Suprapubic skin (tissue), 4 donors: ENCODE measurements around the gene PNMA1. TPM values are rescaled to one million over a fixed set of nuclear protein-coding genes. Genes with fewer than 3 reads are reported as not detected.
A peak's percentile ranks its signal among the peaks of the same experiment; 100 is the strongest.

Source experiments
- DNase-seq, 2 donors: peaks; one replicate each; pipeline ENCODE4 v3.0.0-alpha.2; 2019; ENCODE audit warnings: low spot score in 2 of 2
- H3K27ac ChIP-seq: fragments of 200-600 bp; sonication (generic); one replicate; pipeline ENCODE4 v1.5.1; 2019
- H3K27me3 ChIP-seq: fragments of 200-600 bp; sonication (generic); one replicate; pipeline ENCODE4 v1.5.1; 2019
- H3K36me3 ChIP-seq: fragments of 200-600 bp; sonication (generic); one replicate; pipeline ENCODE4 v1.5.1; 2019
- H3K4me1 ChIP-seq: fragments of 200-600 bp; sonication (generic); one replicate; pipeline ENCODE4 v1.5.1; 2019
- H3K4me3 ChIP-seq: fragments of 200-600 bp; sonication (generic); one replicate; pipeline ENCODE4 v1.5.1; 2019; ENCODE audit warnings: mild to moderate bottlenecking
- H3K9me3 ChIP-seq: fragments of 200-600 bp; sonication (generic); one replicate; pipeline ENCODE4 v1.5.1; 2019
- CTCF ChIP-seq, 2 donors: fragments of 200-600 bp in 1 of 2; fragments of 450-650 bp in 1 of 2; sonication (generic) in 1 of 2; IDR thresholded peaks; one replicate each; pipeline ENCODE4 v1.5.1; 2016 to 2019; ENCODE audit warnings: antibody characterized with exemption in 2 of 2, mild to moderate bottlenecking in 1 of 2, moderate library complexity in 1 of 2
- EP300 ChIP-seq: sonication (generic); formaldehyde crosslinking; IDR thresholded peaks from one replicate; pipeline ENCODE4 v1.6.1; 2017; ENCODE audit warnings: antibody characterized with exemption
- POLR2A ChIP-seq, 2 donors: fragments of 450-650 bp; IDR thresholded peaks; one replicate each; pipeline ENCODE4 v1.6.1; 2017; ENCODE audit warnings: antibody characterized with exemption in 2 of 2, mild to moderate bottlenecking in 2 of 2, moderate library complexity in 2 of 2
- POLR2AphosphoS5 ChIP-seq, 3 donors: sonication (generic); formaldehyde crosslinking; IDR thresholded peaks; one replicate each; pipeline ENCODE4 v1.6.1; 2017; ENCODE audit warnings: antibody characterized with exemption in 3 of 3
- WGBS: methylation state at CpG from one replicate; pipeline ENCODE4 v1.1.5; 2018; 5-methylcytosine and 5-hydroxymethylcytosine counted together
- total RNA-seq, 4 donors: library from RNA; depleted of rRNA; stranded (reverse); fragments of >200 nt; gene quantifications; one replicate each; pipeline ENCODE4 v1.1.0, GENCODE V29; 2016

PNMA1 gene
- total RNA-seq, 4 donors from 2014 or later, result 5.2 to 9.8 (median 6.4) TPM

GRCh38 chr14:73745571-73746519, 31.7 kb upstream of the PNMA1 start:
- DNase-seq, result no peak
- 67% methylated on average over 2 of the region's 7 CpGs for WGBS
- Histone ChIP-seq H3K4me3 (no peak overlapping the region), H3K27me3 (no peaks in the 10 kb centered on the region), H3K4me1 (peaks cover 100% of the 10 kb centered on the region), H3K36me3 (no peaks in the 10 kb centered on the region), H3K9me3 (no peaks in the 10 kb centered on the region), H3K27ac (peak overlapping the region; percentile 85)
- TF ChIP-seq POLR2AphosphoS5 (IDR thresholded peaks at IDR 0.05) (no peak), CTCF (IDR thresholded peaks at IDR 0.05) (no peak), POLR2A (IDR thresholded peaks at IDR 0.05) (no peak), EP300 (no peak)

GRCh38 chr14:73744874-73745529, 30.8 kb upstream of the PNMA1 start:
- 22% methylated on average over 5 of the region's 6 CpGs for WGBS
- Histone ChIP-seq H3K36me3 (no peaks in the 10 kb centered on the region), H3K4me1 (peaks cover 100% of the 10 kb centered on the region), H3K27me3 (no peaks in the 10 kb centered on the region), H3K9me3 (no peaks in the 10 kb centered on the region), H3K4me3 (no peak overlapping the region), H3K27ac (peak overlapping the region; percentile 85)
- TF ChIP-seq POLR2AphosphoS5 (IDR thresholded peaks at IDR 0.05), result no peak
- no peak for TF ChIP-seq EP300
- TF ChIP-seq POLR2A (IDR thresholded peaks at IDR 0.05), result no peak
- no peak for TF ChIP-seq CTCF (IDR thresholded peaks at IDR 0.05)
- peak in 1 of 2 donors; percentile 81 for DNase-seq

GRCh38 chr14:73744175-73744867, 30.1 kb upstream of the PNMA1 start:
- H3K9me3 ChIP-seq, result no peaks in the 10 kb centered on the region
- TF ChIP-seq EP300 (no peak), POLR2A (IDR thresholded peaks at IDR 0.05) (no peak), POLR2AphosphoS5 (IDR thresholded peaks at IDR 0.05) (no peak), CTCF (IDR thresholded peaks at IDR 0.05) (no peak)
- WGBS, result 28% methylated on average over 4 of the region's 7 CpGs
- DNase-seq, result no peak
- H3K27me3 ChIP-seq, result no peaks in the 10 kb centered on the region
- H3K4me3 ChIP-seq, result peak overlapping the region; percentile 1
- peak overlapping the region; percentile 85 for H3K27ac ChIP-seq
- H3K36me3 ChIP-seq, result peaks cover 6% of the 10 kb centered on the region
- H3K4me1 ChIP-seq, result peaks cover 100% of the 10 kb centered on the region

GRCh38 chr14:73743431-73743931, 29.3 kb upstream of the PNMA1 start:
- TF ChIP-seq POLR2AphosphoS5 (IDR thresholded peaks at IDR 0.05) (no peak), EP300 (no peak), CTCF (IDR thresholded peaks at IDR 0.05) (no peak), POLR2A (IDR thresholded peaks at IDR 0.05) (no peak)
- 32% methylated on average over 10 of the region's 11 CpGs for WGBS
- H3K27me3 ChIP-seq, result no peaks in the 10 kb centered on the region
- peak overlapping the region; percentile 85 for H3K27ac ChIP-seq
- H3K4me1 ChIP-seq, result peaks cover 100% of the 10 kb centered on the region
- H3K9me3 ChIP-seq, result no peaks in the 10 kb centered on the region
- H3K4me3 ChIP-seq, result no peak overlapping the region
- peak in 1 of 2 donors; percentile 79 for DNase-seq
- peaks cover 14% of the 10 kb centered on the region for H3K36me3 ChIP-seq
